ENCODE data around the gene PPP3CA. TPM values are rescaled to one million over a fixed set of nuclear protein-coding genes. Genes with fewer than 3 reads are reported as not detected.
A peak's percentile ranks its signal among the peaks of the same experiment; 100 is the strongest.

Gene PPP3CA
- total and polyA plus RNA-seq, 2 experiments from 2014 or later, result 27.0 to 45.2 TPM

GRCh38 chr4:101174679-101175345 is 172.5 kb downstream of the PPP3CA start:
- TF ChIP-seq CREB1 (CRISPR knock-in tag; IDR thresholded peaks at IDR 0.05; ENCODE audit: low read depth) (no peak), NANOG (IDR thresholded peaks at IDR 0.05; ENCODE audit: borderline replicate concordance) (no peak), ZNF114 (CRISPR knock-in tag; IDR thresholded peaks at IDR 0.05) (no peak)
- no peak for ATAC-seq
- Mint-ChIP-seq H3K27ac (0 out of 2 replicates have a peak overlapping the region, but pooled peaks have one; percentile 18), H3K9me3 (no peaks in the 10 kb centered on the region), H3K27me3 (ENCODE audit: insufficient read depth, low read depth, poor library complexity) (no peaks in the 10 kb centered on the region), H3K36me3 (ENCODE audit: low read depth) (no peaks in the 10 kb centered on the region), H3K4me3 (no peak overlapping the region), H3K4me1 (peaks cover 67% of the 10 kb centered on the region)
- Histone ChIP-seq H3K4me2 (no peak overlapping the region), H3K27me3 (ENCODE audit: insufficient read depth) (no peaks in the 10 kb centered on the region), H3K36me3 (ENCODE audit: insufficient read depth) (no peaks in the 10 kb centered on the region), H4K20me1 (replicated peaks; ENCODE audit: insufficient read depth) (no peaks in the 10 kb centered on the region), H3K4me1 (ENCODE audit: insufficient read depth) (peaks cover 23% of the 10 kb centered on the region), H2AFZ (no peak overlapping the region), H3K4me3 (no peak overlapping the region), H3K27ac (ENCODE audit: low read depth) (no peak overlapping the region), H3K79me2 (replicated peaks; ENCODE audit: insufficient read depth) (no peaks in the 10 kb centered on the region; the same call in 1 of the 2 replicates), H3K9me2 (ENCODE audit: insufficient read depth) (no peaks in the 10 kb centered on the region), H3F3A (replicated peaks; ENCODE audit: low read depth) (no peaks in the 10 kb centered on the region)
- DNase-seq (ENCODE audit: low spot score), result no peak

GRCh38 chr4:101172369-101172768 is 175.0 kb downstream of the PPP3CA start:
- Mint-ChIP-seq H3K27ac (no peak overlapping the region), H3K4me1 (peaks cover 55% of the 10 kb centered on the region), H3K36me3 (ENCODE audit: low read depth) (no peaks in the 10 kb centered on the region), H3K9me3 (no peaks in the 10 kb centered on the region), H3K27me3 (ENCODE audit: insufficient read depth, low read depth, poor library complexity) (no peaks in the 10 kb centered on the region), H3K4me3 (no peak overlapping the region)
- Histone ChIP-seq H3K4me1 (ENCODE audit: insufficient read depth) (peaks cover 15% of the 10 kb centered on the region), H3F3A (replicated peaks; ENCODE audit: low read depth) (no peaks in the 10 kb centered on the region), H2AFZ (no peak overlapping the region), H3K27ac (ENCODE audit: low read depth) (no peak overlapping the region), H3K79me2 (replicated peaks; ENCODE audit: insufficient read depth) (no peaks in the 10 kb centered on the region; the same call in 1 of the 2 replicates), H3K9me2 (ENCODE audit: insufficient read depth) (no peaks in the 10 kb centered on the region), H3K36me3 (ENCODE audit: insufficient read depth) (no peaks in the 10 kb centered on the region), H4K20me1 (replicated peaks; ENCODE audit: insufficient read depth) (no peaks in the 10 kb centered on the region), H3K4me3 (no peak overlapping the region), H3K27me3 (ENCODE audit: insufficient read depth) (no peaks in the 10 kb centered on the region), H3K4me2 (no peak overlapping the region)
- no peak for DNase-seq (ENCODE audit: low spot score)
- ATAC-seq, result no peak
- no peak for TF ChIP-seq ZNF114 (CRISPR knock-in tag; IDR thresholded peaks at IDR 0.05)
- TF ChIP-seq CREB1 (CRISPR knock-in tag; IDR thresholded peaks at IDR 0.05; ENCODE audit: low read depth), result no peak
- no peak for TF ChIP-seq REST (IDR thresholded peaks at IDR 0.05; ENCODE audit: unreplicated experiment)
- no peak for TF ChIP-seq NANOG (IDR thresholded peaks at IDR 0.05; ENCODE audit: borderline replicate concordance)
- TF ChIP-seq EZH2phosphoT487 (IDR thresholded peaks at IDR 0.05; ENCODE audit: unreplicated experiment), result no peak
- TF ChIP-seq STAT1 (IDR thresholded peaks at IDR 0.05; ENCODE audit: unreplicated experiment), result no peak
- no peak for TF ChIP-seq EZH2 (IDR thresholded peaks at IDR 0.05; ENCODE audit: low read depth, unreplicated experiment)
- TF ChIP-seq POLR2AphosphoS5 (IDR thresholded peaks at IDR 0.05; ENCODE audit: low read depth), result no peak
- TF ChIP-seq ZNF462 (CRISPR knock-in tag; IDR thresholded peaks at IDR 0.05), result no peak
